HuH-7 (cell line): ENCODE measurements around the gene GPN2.

Source experiments
- DNase-seq: peaks from one replicate; pipeline ENCODE4 v3.0.0; 2011; ENCODE audit warnings: low spot score

GPN2 gene

DNA sequence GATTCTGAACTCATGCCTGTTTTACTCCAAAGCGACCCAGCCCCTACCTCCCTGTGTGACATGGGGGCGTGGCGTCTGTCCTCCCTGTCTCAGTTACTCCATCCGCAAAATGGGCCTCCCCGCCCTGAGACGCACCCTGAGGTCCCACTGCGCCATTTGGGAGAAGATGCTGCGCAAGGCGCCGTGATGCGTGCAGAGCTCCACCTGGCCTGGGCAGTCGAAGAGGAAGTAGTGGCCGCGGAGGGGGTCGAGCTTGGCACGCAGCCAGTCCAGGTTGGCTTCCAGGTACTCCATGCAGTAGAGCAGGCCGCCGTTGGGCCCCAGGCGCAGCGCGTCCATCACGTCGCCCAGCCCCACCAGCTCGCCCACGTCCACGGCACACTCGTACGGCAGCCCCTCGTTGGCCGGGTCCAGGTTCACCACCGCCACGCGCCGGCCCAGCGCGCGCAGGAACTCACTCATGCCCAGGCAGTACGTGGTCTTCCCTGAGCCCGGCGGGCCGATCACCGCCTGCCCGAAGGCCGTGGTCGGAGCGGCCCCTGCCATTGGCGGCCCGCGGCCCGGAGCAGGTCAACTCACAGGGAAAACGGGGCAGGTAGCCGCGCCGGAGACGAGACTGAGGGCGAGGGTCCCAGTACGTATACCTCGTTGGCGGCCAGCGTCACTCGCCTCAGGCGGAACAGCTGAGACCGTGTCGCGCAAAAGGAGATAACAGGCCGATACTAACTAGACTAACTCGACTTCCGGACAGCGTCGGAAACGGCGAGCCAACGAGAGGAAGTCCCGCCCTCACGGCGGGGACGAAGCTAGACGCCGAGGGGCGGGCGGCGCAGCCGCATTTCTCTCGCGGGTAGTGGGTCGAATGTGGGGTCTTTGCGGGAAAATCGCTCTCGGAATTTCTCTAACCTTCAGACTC is at the start of gene GPN2:
Gene GPN2 (minus strand): TSS at position 733 of the 916 bp plus-strand sequence. CDS start 187 bp downstream, at position 546.
- DNase-seq = peak; percentile 78

DNA sequence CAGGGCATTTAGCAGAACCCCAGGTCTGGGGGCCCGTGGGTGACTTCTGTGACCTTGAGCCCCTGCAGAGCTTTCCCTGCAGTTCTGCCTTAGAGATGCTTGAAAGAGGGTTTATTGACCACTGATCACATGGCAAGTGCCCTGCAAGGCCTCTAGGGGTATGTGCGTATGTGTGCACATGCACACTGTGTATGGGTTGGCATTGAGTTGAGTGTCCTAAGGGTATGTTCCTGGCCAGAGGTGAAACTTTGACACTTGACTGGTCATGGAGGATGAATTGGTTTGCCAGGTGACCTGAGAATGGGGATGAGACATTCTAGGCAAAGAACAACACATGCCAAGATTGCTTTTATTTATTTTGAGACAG is 48.6 kb upstream of the GPN2 start:
- DNase-seq = no peak

DNA sequence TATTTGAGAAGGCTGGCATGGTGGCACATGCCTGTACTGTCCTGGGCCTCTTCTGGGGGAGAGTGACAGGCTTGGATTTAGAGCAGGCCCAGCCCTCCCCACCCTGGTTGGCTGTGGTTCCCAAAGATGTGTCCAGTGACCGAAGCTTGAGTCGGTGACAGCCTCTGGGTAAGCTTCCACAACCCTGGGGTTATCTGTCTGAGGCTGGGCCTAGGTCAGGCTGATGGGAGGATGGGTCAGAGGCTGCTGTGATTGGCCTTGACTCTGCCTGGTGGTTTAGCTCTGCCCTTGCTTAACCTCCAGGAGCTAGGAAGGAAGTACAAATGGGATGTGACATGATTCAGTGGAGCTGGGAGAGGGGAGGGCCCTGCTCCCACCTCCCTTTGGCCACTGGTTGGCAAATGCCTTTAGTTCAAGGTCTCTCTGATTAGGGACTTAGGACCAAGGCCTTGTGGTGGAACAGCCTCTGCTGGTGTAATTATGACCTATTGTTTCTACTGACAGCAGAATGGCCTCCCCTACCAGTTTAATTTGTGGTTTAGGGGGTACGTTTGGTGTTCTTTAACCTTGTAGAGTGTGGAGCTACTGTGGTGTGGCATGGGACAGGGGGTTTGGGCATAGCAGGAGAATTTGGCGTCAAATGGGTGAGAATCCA is 48.0 kb upstream of the GPN2 start:
- DNase-seq = no peak

DNA sequence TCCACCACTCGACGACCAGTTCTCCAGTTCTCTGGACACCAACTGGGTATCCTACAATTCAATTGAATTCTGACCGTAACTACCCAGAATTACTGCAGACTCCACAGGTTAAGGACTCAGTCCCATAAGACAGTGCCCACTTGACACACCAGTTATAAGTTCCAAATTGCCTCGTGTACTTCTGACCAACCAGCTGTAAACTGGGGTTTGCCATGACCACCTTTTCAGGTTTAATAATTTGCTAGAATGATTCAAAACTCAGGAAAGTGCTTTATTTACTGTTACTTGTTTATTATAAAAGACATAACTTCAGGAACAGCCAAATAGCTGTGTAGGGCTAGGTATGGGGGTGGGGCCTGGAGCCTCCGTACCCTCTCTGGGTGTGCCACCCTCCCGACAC is 46.7 kb upstream of the GPN2 start:
- no peak for DNase-seq

DNA sequence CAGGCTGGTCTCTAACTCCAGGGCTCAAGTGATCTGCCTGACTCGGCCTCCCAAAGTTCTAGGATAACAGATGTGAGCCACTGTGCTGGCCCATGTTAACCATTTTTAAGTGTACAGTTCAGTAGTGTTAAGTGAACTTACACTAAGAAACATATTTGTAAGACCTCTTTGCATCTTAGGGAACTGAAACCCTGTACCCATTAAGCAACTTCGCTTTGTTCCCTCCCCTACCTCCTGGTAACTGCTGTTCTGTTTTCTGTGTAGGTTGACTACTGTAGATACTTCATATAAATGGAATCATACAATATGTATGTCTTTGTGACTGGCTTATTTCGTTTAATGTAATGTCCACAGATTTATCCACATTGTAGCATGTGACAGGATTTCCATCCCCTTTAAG is 42.4 kb upstream of the GPN2 start:
- DNase-seq = no peak

DNA sequence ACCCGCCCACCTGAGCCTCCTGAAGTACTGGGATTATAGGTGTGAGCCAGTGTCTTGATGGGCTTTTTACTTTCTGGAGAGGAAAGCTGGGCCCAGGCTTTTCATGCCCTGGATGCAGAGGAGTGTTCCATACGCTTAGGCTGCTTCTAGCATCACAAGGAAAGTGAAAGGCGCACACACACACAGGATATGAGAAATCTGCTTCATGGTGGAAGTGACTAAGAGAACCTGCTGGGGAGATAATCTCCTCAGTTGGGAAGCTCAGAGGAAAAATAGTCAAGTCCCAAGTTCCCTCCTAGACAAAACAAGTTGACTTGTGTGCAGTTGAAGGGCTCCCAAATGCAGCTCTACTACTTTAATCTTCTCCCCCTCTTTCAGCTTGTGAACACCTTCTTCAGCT is 33.6 kb upstream of the GPN2 start:
- DNase-seq = no peak

DNA sequence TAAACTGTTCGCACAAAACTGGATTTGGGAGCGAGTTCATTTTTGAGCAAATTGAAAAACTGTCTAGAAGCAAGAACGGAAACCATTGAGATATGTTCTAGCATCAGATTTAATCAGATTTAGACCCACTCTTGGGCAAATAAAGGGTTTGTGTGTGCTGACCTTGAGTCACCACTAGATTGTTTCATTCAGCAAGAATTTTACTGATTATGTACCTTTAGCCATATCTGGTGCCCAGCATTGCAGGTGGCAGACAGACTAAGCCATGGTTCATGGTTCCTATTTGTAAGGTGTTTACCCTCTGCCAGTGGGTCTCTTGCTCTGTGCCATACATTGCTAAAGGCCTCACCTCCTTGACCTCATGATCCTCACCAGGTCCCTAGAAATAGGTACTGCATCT is 32.8 kb upstream of the GPN2 start:
- DNase-seq = no peak

DNA sequence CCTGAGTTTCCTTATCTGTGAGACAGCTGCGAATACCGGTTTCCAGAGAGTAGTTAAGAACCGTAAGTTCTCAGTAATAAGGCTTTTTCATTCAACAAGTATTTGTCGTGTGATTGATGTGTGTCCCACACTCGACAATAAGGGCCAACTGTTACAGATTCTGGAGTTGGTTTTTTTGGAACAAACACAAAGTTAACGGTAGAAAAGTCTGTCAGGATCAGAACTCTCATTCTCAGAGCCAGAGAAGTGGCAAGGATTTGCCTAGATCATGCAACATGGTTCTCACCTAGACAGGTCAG is 32.3 kb upstream of the GPN2 start:
- no peak for DNase-seq

DNA sequence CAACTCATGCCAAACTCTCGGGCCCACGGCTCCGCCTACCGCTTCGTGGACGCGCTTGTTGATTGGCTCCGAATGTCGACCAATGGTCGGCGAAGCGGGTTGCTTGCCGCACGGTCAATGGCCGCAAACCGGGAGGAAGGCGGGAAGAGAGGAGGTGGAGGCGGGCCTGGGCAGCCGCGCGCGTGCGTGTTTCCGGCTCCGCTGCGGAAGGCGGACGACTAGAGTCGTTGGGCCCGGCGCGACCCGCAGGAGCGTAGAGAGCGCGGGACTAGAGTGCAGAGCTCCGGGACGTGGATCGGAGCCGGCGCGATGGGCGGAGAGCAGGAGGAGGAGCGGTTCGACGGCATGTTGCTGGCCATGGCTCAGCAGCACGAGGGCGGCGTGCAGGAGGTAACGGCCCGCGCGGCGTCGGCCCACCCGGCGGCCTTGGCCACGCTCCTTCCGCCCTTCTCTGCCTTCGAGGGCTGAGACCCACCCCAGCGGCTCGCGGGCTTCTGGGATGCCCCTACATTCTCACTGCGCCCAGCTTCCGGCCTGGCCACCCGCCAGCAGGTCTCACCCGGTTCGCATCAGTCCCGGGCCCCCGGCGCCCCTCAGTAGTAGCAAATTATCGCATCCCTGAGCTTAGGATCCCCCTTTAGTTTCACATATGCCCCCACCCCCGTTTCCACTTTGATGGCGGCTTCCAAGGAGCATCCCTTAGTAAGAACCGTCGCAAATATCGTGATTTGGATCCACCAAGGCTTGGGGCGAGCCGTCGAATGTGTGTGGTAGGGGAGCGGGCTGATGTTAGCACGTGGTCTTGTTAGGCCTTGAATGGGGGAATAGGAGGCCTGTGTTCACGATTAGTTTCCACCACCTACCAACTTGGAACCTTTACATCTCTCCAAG is 31.7 kb upstream of the GPN2 start, which contains the start of gene NUDC:
Gene NUDC (plus strand): TSS at position 204 of the 891 bp plus-strand sequence. CDS start 106 bp downstream, at position 310.
- peak; percentile 87 for DNase-seq

DNA sequence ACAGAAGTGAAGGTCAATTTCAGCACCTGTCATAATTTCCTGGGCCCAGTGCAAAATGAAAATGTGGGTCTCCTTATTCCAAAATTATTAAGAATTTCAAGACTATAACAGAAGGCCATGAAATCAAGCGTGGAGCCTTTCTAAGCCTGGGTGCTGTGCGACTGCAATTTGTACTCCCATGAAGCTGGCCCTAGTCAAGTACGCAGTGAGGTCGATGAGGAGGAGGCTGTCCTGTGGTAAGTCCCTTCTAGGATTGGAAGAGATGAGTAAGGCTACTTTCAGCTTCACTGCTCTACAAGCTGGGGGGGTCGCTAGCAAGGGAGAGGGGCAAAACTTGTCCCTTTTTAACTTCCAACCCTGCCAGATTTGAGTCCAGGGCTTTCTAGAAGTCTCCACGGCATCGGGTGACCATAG is 31.1 kb upstream of the GPN2 start:
- no peak for DNase-seq

DNA sequence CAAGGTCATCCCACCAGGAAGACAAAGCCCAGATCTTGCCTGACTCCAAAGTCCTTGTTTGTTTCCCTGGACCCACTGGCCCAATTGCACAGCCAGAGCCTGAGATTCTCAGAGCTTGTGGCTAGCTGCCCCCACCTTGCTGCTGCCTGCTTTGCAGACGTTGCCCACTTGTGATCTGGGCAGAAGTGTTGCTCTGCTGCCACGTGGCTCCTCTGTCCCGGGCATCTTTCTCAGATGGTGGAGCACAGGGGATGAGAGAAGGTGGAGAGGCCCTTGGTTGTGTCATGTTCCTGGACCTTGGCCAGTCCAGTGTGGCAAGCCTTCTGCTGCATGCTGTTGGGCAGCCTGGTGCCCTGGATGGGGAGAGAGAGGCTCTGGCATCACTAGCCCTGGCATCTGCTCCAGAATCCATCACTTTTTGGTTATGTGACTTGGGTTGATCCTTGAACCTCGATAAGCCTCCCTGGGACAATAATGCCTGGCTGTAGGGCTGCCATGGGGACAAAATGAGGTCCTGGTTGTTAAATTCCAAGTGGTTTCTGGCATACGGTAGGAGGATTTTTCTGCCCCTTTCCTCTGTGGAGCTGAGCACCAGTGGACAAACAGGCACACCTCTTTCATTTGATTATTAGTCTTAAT is 25.2 kb upstream of the GPN2 start:
- DNase-seq = no peak

DNA sequence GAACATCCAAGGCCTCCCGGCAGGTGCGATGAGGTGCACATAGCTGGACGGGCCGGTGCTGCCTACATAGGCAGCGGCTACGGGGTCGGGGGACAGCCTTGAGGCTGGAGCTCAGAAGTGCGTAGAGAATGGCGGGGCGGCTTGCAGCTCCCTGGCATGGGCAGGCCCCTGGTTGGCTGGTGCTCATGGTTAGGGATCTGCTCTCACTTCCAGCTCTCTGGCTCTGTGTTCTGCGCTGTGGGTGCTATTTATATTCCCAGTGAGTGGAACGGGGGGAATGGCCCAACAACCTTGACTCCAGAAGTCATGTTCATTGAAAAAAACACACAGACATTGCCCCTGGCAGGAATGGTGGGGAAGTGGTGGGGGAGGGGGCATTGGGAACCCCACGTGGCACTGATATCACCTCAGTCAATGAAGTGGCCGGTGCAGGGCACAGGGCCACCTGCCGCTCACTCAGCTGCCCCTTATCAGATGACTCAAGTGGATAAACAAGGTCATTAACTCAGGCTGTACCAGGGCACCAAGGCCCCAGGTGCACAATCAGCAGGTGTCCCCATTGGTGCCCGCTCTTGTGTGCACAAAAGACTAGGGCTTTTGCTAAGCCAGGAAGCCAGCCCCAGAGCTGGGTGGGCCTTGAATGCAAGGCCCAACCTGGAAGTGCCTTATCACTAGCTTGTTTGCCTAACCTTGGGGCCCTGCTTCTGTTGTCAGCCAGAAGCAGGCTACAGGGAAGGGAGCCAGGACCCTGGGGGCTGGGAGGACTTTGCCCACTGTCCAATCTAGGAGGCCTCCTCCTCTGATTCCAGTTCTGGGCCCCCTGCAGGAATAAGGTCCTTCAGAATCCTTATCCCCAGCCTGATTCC is 23.9 kb upstream of the GPN2 start, which contains the start of gene NR0B2:
Gene NR0B2 (minus strand): TSS at position 222 of the 866 bp plus-strand sequence. CDS start 35 bp downstream, at position 187.
- DNase-seq = peak; percentile 76

DNA sequence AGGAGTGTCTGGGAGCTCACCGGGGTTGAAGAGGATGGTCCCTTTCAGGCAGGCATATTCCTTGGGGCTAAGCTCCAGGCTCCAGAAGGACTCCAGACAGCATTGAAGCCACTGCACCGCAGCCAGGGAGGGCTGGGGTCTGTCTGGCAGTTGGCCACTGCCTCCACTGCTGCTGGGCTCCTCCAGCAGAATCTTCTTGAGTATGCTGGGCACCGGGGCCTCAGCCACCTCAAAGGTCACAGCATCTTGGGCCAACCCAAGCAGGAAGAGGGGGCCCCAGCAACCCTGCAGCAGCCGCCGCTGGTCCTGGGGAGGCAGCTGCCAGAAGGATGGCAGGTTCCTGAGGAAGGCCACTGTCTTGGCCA is 23.3 kb upstream of the GPN2 start:
- DNase-seq = no peak

DNA sequence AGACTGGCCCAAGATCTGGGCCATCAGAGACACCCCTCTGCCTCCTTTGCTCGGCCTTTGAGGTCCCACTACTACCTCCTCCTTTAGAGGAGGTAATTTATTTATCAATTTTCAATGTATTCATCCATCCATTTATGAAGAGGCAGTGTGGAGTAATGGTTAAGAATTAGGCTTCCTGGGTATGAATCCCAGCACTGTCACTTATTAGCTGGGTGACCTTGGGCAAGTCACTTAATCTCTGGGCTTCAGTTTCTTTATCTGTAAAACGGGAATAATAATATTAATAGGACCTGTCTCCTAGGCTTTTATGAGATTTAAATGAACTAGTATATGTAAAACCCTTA is 22.0 kb upstream of the GPN2 start:
- no peak for DNase-seq

DNA sequence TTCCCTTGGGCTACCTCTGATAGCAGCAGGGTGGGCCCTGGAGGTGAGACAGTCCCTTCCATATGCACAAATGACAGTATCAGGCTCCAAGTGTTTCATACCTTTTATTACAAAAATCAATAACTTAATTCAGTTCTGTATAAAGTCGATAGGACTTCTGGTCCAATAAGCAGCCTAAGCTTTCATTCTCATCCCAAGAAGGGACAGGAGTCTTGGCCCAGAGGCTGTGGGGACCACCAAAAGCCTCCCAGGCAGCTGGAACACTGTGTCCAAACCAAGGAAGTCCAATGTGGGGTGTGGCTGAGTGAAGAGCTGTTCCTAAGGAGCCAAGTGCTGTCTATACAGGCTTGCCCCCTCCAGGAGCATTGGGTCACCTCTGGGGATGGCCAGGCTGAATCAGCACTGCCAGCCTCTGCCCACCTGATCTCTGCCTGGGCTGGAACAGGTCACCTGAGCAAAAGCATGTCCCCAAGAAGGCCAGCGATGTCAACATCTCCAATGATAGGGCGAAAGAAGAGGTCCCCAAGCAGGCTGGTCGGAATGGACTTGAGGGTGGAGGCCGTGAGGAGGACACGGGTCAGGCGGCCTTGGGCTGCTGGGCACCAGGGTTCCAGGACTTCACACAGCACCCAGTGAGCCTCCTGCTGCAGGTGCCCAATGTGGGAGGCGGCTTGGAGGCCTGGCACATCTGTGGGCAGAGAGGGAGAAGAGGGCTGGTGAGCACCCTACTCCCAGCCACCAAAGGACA is 21.5 kb upstream of the GPN2 start:
- no peak for DNase-seq

DNA sequence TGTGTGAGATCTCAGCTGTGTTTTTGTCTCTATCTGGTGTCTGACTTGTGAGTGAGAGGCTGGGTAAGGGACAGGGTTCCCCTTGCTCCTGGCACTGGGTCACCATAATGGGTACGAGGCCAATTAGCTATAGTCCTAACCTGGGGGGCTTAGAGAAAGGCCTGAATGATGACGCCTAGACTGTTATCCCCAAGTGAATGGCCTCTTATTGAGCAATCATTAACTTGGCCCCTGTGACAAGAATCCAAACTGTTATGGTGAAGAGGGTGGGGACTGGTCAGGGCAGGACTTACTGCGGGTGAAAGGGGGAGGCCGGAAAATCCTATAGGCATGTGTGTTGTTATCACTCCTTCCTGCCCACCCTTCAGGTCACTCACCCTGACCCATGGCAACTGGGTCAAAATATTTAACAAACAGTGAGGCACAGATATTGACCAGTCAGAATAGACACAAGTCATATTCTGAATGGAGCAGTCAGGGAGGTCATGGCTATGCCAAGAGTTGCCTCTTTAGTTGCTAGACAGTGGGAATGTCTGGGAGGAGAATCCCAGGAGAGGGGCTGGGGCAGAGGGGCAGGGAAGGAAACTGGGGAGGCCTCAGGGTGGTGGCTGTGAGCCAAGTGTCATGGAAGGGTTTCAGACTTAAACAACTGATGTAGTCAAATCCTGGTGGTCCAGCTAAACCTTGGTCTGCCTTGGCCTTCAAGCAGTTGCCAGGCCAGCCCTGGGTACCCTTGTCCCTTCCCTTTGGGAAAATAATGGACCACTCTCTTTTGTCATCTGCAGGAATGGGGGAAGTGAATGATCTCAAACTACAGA is 20.5 kb upstream of the GPN2 start:
- DNase-seq = peak; percentile 59

DNA sequence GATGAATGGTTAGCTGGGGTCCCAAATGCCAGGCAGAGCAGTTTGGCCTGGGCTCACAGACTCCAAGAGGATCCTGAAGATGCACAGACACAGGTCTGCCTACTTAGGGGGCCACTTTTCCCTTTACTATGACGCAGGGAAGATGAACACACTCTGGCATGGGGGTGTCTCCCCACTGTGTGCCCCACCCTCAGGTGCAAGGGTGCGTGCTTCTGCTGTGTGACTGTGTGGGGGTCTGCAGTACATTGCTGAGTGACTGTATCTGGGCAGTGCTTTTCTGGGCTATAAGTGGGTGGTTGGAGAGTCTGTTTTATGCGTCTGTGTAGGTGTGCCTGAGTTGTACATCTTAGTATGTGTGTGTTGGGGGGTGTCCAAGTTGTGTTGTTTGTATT is 19.9 kb upstream of the GPN2 start:
- DNase-seq = no peak

DNA sequence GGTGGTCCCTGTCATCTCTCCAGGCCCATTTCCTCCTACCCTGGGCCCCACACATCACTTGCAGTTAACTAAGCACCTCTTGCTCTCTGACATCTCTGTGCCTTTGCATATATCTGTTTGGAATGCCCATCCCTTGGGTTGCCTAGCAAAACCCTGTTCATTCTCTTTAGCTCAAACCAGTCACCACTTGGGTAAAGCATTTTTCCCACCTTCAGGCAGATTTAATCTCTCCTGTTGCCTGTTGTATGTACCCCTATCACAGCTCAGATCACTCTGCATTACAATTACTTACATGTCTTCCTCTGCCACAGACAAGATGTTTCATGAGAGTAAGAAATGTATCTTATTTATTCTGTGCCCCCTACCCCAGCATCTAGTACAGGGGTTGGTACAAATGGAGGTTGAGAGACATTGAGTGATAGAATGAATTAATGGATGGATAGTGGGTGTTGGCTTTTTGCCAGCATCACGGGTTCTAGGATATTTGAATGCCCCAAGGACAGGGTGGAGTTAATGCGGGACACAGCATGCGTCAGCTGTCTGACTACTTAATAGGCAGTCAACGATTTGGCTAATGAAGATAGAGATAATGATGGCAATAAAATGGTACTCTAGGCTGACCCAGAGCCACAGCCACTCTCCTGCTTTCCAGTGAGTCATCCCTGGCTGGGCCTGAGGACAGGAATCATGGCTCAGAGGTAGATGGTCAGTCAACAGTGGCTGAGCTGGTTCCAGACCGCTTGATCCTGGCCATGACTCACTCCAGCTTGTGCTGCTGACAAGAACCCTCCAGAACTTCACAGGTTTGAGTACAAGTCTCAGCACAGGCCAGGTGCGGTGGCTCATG is 17.2 kb upstream of the GPN2 start:
- DNase-seq = no peak
